CMK (cell line): ENCODE results near the gene ING4.
A peak's percentile ranks its signal among the peaks of the same experiment; 100 is the strongest.

Experiments
- DNase-seq: peaks from one replicate; pipeline ENCODE4 v3.0.0-alpha.2; 2010; ENCODE audit warnings: low read depth

Gene ING4

GRCh38 chr12:6635856-6636531 is 26.9 kb downstream of the ING4 start, which contains the start of gene LPAR5:
LPAR5 (minus strand) TSS chr12:6635959; CDS start chr12:6621248, 14,711 bp downstream.
- peak; percentile 92 for DNase-seq

- no peak for DNase-seq
Measured at GRCh38 chr12:6635375-6635855, 27.5 kb downstream of the ING4 start.

- peak; percentile 61 for DNase-seq
Measured at GRCh38 chr12:6632026-6632983, 30.6 kb downstream of the ING4 start.

- DNase-seq: no peak
Measured at GRCh38 chr12:6631549-6631961, 31.4 kb downstream of the ING4 start.

GRCh38 chr12:6630736-6631135 is 32.2 kb downstream of the ING4 start:
- DNase-seq: no peak

- no peak for DNase-seq
Measured at GRCh38 chr12:6627616-6628015, 35.3 kb downstream of the ING4 start.

- no peak for DNase-seq
Measured at GRCh38 chr12:6626654-6627283, 36.1 kb downstream of the ING4 start.

GRCh38 chr12:6620885-6621274 is 42.0 kb downstream of the ING4 start:
- DNase-seq: no peak

GRCh38 chr12:6620137-6620884 is 42.6 kb downstream of the ING4 start:
- no peak for DNase-seq

GRCh38 chr12:6618483-6619225 is 44.3 kb downstream of the ING4 start:
- DNase-seq: no peak

- no peak for DNase-seq
Measured at GRCh38 chr12:6615802-6616201, 47.1 kb downstream of the ING4 start.

GRCh38 chr12:6614513-6615172 is 48.3 kb downstream of the ING4 start:
- no peak for DNase-seq

GRCh38 chr12:6613776-6614512 is 49.0 kb downstream of the ING4 start:
- DNase-seq: peak; percentile 98

- peak; percentile 93 for DNase-seq
Measured at GRCh38 chr12:6613015-6613775, 49.7 kb downstream of the ING4 start.

GRCh38 chr12:6612652-6613014 is 50.3 kb downstream of the ING4 start:
- no peak for DNase-seq

GRCh38 chr12:6612247-6612646 is 50.7 kb downstream of the ING4 start:
- no peak for DNase-seq

GRCh38 chr12:6608592-6609281 is 54.2 kb downstream of the ING4 start:
- no peak for DNase-seq
